NCI-H146 (cell line): ENCODE measurements around the gene GBP3.
"Not testable (repeated sequence)": the region's sequence is repeated elsewhere in the genome, so short reads cannot be mapped to it uniquely, and the experiment has no call there.

Experiments used
- DNase-seq: peaks from one replicate; lab custom pipeline; 2025; lab: John Stamatoyannopoulos, UW

Gene GBP3

GRCh38 chr1:89041119-89041641, 18.5 kb upstream of the GBP3 start:
- no peak for DNase-seq

- DNase-seq: no peak
These were observed 17.6 kb upstream of the GBP3 start for GRCh38 chr1:89040315-89040626.

GRCh38 chr1:89037186-89037585, 14.5 kb upstream of the GBP3 start:
- no peak for DNase-seq

- DNase-seq: no peak
These were observed 12.4 kb upstream of the GBP3 start for GRCh38 chr1:89035080-89035479.

- DNase-seq: not testable (repeated sequence)
These were observed 11.3 kb upstream of the GBP3 start for GRCh38 chr1:89034004-89034403.

GRCh38 chr1:89029051-89029450, 6.4 kb upstream of the GBP3 start:
- DNase-seq: not testable (repeated sequence)

GRCh38 chr1:89025928-89026327, 3.3 kb upstream of the GBP3 start:
- DNase-seq: no peak

- DNase-seq: no peak
These were observed 360 bp upstream of the GBP3 start for GRCh38 chr1:89023026-89023425.

- peak; percentile 2 for DNase-seq
These were observed 4.3 kb downstream of the GBP3 start for GRCh38 chr1:89018318-89018717.

- DNase-seq: no peak
These were observed 14.2 kb downstream of the GBP3 start for GRCh38 chr1:89008511-89008910.

- no peak for DNase-seq
These were observed 17.1 kb downstream of the GBP3 start for GRCh38 chr1:89005286-89006151.

GRCh38 chr1:89002176-89002575, 20.5 kb downstream of the GBP3 start:
- DNase-seq: not testable (repeated sequence)

GRCh38 chr1:89001510-89001909, 21.2 kb downstream of the GBP3 start:
- DNase-seq: no peak

GRCh38 chr1:88998716-88999115, 23.9 kb downstream of the GBP3 start:
- peak; percentile 81 for DNase-seq

- no peak for DNase-seq
These were observed 32.2 kb downstream of the GBP3 start for GRCh38 chr1:88990426-88990825.

GRCh38 chr1:88985692-88986091, 37.0 kb downstream of the GBP3 start:
- no peak for DNase-seq

- DNase-seq: no peak
These were observed 37.6 kb downstream of the GBP3 start for GRCh38 chr1:88985032-88985431.

- no peak for DNase-seq
These were observed 38.1 kb downstream of the GBP3 start for GRCh38 chr1:88984569-88984968.

GRCh38 chr1:88983791-88984559, 38.7 kb downstream of the GBP3 start:
- DNase-seq: peak; percentile 47

- DNase-seq: no peak
These were observed 40.6 kb downstream of the GBP3 start for GRCh38 chr1:88982055-88982454.

- not testable (repeated sequence) for DNase-seq
These were observed 41.2 kb downstream of the GBP3 start for GRCh38 chr1:88981506-88981905.

GRCh38 chr1:88980870-88981269, 41.8 kb downstream of the GBP3 start:
- DNase-seq: no peak

- no peak for DNase-seq
These were observed 42.9 kb downstream of the GBP3 start for GRCh38 chr1:88979749-88980116.
